Measurements from ENCODE around the gene KDM3B.
"Not testable (repeated sequence)": the region's sequence is repeated elsewhere in the genome, so short reads cannot be mapped to it uniquely, and the experiment has no call there.

Gene KDM3B

DNA sequence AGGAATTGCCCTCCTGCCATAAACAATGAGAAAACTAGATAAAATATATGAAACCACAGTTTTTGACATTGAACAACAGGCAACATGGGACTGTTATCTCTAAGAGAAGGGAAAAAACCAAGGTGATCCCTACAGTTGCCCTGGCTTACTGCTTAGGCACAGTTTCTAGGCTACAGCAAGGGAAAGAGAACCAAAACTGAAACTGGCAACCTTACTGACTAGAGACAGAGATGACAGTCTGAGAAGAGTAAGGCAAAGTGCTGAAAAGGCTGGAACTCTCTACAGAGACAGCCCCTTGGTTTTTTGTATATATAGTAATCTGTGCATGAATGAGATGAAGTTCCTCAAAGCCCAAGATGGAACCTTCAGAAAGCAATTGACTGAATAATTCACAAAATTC, 50.2 kb downstream of the KDM3B start:
- peak; percentile 78 for DNase-seq
- Histone ChIP-seq H3K9ac (ENCODE audit: low read length) (no peak overlapping the region), H2AFZ (ENCODE audit: low read length) (no peak overlapping the region), H3K4me2 (ENCODE audit: low read depth, low read length) (peak overlapping the region; percentile 28; the same call in 1 of the 2 replicates), H4K20me1 (ENCODE audit: insufficient read depth, low read length) (no peaks in the 10 kb centered on the region), H3K9me3 (replicated peaks; ENCODE audit: insufficient read depth, low read length) (no peaks in the 10 kb centered on the region), H3K36me3 (replicated peaks; ENCODE audit: insufficient read depth, low read length) (peaks cover 10% of the 10 kb centered on the region), H3K4me3 (ENCODE audit: low read length) (no peak overlapping the region), H3K27me3 (replicated peaks; ENCODE audit: insufficient read depth, low read length) (no peaks in the 10 kb centered on the region), H3K79me2 (ENCODE audit: low read length) (peaks cover 7% of the 10 kb centered on the region; the same call in 1 of the 2 replicates), H3K9me2 (replicated peaks; ENCODE audit: insufficient read depth, low read length) (no peaks in the 10 kb centered on the region), H3K27ac (ENCODE audit: low read length) (peak overlapping the region; percentile 24; the same call in 1 of the 2 replicates), H3F3A (ENCODE audit: insufficient read depth, low read length) (peaks cover 16% of the 10 kb centered on the region), H3K4me1 (ENCODE audit: low read length) (peaks cover 15% of the 10 kb centered on the region)
- TF ChIP-seq EZH2phosphoT487 (IDR thresholded peaks at IDR 0.05; ENCODE audit: low read length) = no peak
- TF ChIP-seq EZH2 (optimal IDR thresholded peaks at IDR 0.05; ENCODE audit: low read depth, low read length) = no peak
- TF ChIP-seq, protein P1, sequence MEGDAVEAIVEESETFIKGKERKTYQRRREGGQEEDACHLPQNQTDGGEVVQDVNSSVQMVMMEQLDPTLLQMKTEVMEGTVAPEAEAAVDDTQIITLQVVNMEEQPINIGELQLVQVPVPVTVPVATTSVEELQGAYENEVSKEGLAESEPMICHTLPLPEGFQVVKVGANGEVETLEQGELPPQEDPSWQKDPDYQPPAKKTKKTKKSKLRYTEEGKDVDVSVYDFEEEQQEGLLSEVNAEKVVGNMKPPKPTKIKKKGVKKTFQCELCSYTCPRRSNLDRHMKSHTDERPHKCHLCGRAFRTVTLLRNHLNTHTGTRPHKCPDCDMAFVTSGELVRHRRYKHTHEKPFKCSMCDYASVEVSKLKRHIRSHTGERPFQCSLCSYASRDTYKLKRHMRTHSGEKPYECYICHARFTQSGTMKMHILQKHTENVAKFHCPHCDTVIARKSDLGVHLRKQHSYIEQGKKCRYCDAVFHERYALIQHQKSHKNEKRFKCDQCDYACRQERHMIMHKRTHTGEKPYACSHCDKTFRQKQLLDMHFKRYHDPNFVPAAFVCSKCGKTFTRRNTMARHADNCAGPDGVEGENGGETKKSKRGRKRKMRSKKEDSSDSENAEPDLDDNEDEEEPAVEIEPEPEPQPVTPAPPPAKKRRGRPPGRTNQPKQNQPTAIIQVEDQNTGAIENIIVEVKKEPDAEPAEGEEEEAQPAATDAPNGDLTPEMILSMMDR (IDR thresholded peaks at IDR 0.05; ENCODE audit: low read length) = no peak

DNA sequence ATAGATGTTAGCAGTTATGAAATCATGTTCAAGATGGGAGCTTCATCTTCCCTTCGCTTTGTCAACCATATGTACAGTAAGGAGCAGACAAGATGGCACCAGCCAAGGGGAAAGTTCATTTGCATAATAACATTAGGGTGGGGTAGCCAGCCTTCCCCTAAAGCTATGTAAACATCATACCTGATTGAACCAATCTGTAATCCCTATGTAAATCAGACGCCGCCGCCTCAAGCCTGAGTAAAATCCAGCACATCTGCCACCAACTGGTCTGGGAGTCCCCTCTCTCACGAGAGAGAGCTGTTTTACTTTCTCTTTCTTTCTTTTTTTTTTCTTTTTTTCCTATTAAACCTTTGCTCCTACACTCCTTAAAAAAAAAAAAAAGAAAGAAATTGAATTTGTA, 55.5 kb downstream of the KDM3B start:
- DNase-seq = peak; percentile 16
- Histone ChIP-seq H3K9me2 (replicated peaks; ENCODE audit: insufficient read depth, low read length) (no peaks in the 10 kb centered on the region), H2AFZ (ENCODE audit: low read length) (no peak overlapping the region), H4K20me1 (ENCODE audit: insufficient read depth, low read length) (no peaks in the 10 kb centered on the region), H3K4me3 (ENCODE audit: low read length) (no peak overlapping the region), H3K27ac (ENCODE audit: low read length) (no peak overlapping the region), H3K36me3 (replicated peaks; ENCODE audit: insufficient read depth, low read length) (no peaks in the 10 kb centered on the region; the same call in 1 of the 2 replicates), H3K4me2 (ENCODE audit: low read depth, low read length) (no peak overlapping the region), H3F3A (ENCODE audit: insufficient read depth, low read length) (peaks cover 7% of the 10 kb centered on the region), H3K79me2 (ENCODE audit: low read length) (peaks cover 6% of the 10 kb centered on the region; the same call in 1 of the 2 replicates), H3K9me3 (replicated peaks; ENCODE audit: insufficient read depth, low read length) (no peaks in the 10 kb centered on the region), H3K4me1 (ENCODE audit: low read length) (peaks cover 3% of the 10 kb centered on the region), H3K27me3 (replicated peaks; ENCODE audit: insufficient read depth, low read length) (no peaks in the 10 kb centered on the region), H3K9ac (ENCODE audit: low read length) (no peak overlapping the region)
- TF ChIP-seq, protein P1 (IDR thresholded peaks at IDR 0.05; ENCODE audit: low read length) = no peak
- TF ChIP-seq EZH2phosphoT487 (IDR thresholded peaks at IDR 0.05; ENCODE audit: low read length) (no peak), EZH2 (optimal IDR thresholded peaks at IDR 0.05; ENCODE audit: low read depth, low read length) (no peak)

DNA sequence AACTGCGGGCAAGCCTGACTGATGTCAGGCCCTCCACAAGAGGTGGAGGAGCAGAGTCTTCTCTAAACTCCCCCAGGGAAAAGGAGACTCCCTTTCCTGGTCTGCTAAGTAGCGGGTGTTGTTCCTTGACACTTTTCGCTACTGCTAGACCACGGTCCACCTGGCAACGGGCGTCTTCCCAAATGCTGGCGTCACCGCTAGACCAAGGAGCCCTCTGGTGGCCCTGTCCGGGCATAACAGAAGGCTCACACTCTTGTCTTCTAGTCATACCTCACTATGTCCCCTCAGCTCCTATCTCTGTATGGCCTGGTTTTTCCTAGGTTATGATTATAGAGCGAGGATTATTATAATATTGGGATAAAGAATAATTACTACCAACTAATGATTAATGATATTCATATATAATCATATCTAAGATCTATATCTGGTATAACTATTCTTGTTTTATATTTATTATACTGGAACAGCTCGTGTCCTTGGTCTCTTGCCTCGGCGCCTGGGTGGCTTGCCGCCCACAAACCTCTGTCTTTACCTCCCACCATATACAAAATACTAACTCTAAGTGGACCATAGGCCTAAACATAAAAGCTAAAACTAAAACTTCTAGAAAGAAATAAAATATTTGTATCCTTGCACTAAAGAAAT, 58.6 kb downstream of the KDM3B start:
- TF ChIP-seq, protein P1 (IDR thresholded peaks at IDR 0.05; ENCODE audit: low read length) = peak; percentile 24; the same call in 1 of the 2 replicates
- not testable (repeated sequence) for H3K9me2 ChIP-seq (replicated peaks; ENCODE audit: insufficient read depth, low read length); H3F3A ChIP-seq (ENCODE audit: insufficient read depth, low read length); H3K4me2 ChIP-seq (ENCODE audit: low read depth, low read length); H3K9ac ChIP-seq (ENCODE audit: low read length); H3K36me3 ChIP-seq (replicated peaks; ENCODE audit: insufficient read depth, low read length); H3K79me2 ChIP-seq (ENCODE audit: low read length); H3K27me3 ChIP-seq (replicated peaks; ENCODE audit: insufficient read depth, low read length); H4K20me1 ChIP-seq (ENCODE audit: insufficient read depth, low read length); H3K27ac ChIP-seq (ENCODE audit: low read length); H3K4me3 ChIP-seq (ENCODE audit: low read length); H2AFZ ChIP-seq (ENCODE audit: low read length); H3K4me1 ChIP-seq (ENCODE audit: low read length); H3K9me3 ChIP-seq (replicated peaks; ENCODE audit: insufficient read depth, low read length)
- DNase-seq = peak; percentile 25
